ENCODE results near the gene COQ2.
"Not testable (repeated sequence)": the region's sequence is repeated elsewhere in the genome, so short reads cannot be mapped to it uniquely, and the experiment has no call there.

COQ2 gene

DNA sequence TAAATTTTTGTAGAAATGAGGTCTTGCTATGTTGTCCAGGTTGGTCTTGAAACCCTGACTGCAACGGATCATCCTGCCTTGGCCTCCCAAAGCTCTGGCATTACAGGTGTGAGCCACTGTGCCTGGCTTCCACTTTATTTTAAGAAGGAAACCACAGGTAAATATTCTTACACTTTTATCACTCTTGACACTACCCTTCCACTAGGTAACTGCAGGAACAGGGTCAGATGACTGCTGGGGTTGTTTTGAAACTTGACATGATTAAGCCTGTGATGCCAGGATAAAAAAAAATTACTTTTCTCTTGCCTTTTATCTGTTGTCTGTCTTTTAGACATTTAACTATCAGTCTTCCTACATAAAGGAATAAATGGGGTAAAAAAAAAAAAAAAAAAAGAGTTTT lies 43.5 kb downstream of the COQ2 start:
- DNase-seq: no peak

DNA sequence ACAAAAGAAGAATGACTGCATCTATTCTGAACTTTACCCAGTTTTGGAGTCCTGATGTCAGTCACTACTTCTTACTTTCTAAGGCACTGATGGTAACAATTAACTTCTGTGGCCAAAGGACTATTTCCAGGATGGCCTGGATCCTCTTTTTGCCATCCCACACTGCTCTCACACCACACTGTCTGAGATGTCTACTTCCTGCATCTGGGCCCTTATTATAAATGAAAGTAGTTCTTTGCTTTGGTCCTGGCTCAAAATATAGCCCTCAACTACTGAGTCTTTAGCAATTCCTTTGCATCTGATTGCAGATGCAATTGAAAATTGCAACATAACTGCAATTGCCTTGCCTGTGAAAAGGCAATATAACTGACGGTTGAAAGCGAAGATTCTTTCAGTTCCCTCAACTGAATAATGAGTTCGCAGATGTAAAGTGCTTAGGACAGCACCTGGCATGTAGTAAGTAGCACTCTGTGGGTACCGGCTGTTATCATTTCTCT lies 44.2 kb downstream of the COQ2 start:
- no peak for DNase-seq

GRCh38 chr4:83238393-83239248 lies 46.0 kb downstream of the COQ2 start:
- no peak for DNase-seq

- DNase-seq: no peak
These were observed 47.0 kb downstream of the COQ2 start for GRCh38 chr4:83237591-83237990.

DNA sequence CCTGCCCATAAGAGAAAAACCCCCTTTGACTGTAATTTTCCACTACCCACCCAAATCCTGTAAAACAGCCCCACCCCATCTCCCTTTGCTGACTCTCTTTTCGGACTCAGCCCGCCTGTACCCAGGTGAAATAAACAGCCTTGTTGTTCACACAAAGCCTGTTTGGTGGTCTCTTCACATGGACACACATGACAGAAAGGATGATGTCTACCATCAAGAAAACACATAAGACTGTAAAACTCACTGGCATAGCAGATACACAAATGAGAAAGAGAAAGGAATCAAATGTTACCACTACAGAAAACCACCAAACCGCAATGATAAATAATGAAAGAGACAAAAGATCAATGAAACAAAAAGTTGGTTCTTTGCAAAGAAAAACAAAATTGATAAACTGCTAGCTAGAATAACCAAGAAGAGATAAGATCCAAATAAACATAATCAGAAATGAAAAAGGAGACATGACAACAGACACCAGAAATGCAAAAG lies 48.9 kb downstream of the COQ2 start:
- DNase-seq: not testable (repeated sequence)

- DNase-seq: no peak
These were observed 49.5 kb downstream of the COQ2 start for GRCh38 chr4:83234902-83235644.

DNA sequence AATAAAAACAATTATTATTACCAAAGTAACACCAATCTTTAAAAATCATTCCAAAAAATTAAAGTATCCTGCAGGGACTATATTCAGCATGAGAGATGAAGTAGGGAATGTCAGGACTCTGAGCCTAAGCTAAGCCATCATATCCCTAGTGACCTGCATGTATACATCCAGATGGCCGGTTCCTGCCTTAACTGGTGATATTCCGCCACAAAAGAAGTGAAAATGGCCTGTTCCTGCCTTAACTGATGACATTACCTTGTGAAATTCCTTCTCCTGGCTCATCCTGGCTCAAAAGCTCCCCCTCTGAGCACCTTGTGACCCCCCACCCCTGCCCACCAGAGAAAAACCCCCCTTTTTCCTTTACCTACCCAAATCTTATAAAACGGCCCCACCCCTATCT lies 50.2 kb downstream of the COQ2 start:
- DNase-seq: not testable (repeated sequence)

DNA sequence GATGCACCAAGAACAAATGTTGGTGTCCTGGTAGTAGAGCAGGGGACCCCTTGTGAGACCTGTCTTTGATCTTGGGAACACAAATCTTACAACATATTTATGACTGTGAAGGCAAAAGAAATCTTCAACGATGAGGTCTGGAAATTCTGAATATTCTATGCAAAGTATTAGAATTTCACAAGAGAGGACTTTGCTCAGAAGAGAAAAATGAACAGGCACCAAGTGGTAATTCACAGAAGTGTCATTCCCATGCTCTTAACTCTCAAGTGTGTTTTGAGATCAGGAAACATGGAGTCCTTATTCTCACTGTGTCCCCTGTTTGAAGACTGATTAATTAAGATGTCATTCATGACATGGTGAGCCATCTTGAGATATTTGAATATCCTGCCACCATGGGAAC lies 52.5 kb downstream of the COQ2 start:
- DNase-seq: no peak

DNA sequence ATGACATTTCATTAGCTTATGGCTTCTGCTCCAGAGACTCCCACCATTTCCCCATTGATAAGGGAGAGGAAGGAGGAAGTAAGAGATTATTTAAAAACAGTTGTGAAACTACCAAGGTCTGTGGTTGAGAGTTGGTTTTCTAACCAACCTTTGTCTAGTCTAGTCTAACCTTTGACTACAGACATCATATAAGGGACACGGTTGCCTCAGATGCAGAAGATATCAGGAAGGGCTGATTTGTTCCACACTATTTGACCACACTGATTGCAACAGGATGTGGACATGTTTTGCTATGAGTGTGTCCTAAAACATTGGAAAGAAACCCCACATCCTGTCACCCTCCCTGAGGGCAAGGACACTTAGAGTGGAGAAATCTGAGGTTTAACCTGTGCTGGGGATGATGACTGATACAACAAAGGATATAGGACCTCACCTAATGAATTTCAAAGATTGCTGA lies 53.0 kb downstream of the COQ2 start:
- DNase-seq: no peak

GRCh38 chr4:83230928-83231327 lies 53.7 kb downstream of the COQ2 start:
- DNase-seq: no peak

DNA sequence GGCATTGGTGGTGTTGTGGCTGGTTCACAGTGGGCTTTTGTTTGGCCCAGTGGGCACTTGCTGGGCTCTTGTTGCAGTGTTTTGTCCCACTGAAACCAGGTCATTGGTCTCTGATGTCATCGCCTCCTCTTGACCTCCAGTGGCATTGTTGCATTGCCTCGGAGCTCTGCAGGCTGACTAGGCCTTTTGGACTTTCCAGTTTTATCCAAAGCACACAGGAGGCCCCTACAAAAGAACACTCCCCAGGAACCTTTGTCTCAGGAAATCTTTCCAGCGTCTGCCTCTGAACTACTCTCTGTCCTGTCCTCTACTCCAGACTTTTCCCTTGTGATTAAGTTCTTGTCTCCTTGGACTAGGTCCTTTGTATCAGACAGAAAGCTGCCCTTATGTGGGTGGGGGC lies 54.8 kb downstream of the COQ2 start:
- DNase-seq: no peak

DNA sequence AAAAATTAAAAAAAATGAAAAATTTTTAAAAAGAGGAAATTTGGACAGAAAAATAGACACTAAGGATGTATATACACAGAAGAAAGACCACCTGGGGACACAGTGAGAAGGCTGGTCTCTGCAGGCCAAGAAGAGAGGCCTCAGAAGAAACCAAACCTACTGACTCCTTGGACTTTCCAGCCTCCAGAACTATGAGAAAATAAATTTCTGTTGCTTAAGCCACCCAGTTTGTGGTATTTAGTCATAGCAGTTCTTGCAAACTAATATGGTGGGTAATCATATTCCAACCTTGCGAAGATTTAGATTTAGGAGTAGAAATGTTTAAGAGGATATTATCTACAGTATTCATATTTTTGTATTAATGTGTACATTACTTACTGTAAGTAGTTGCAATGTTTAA lies 56.4 kb downstream of the COQ2 start:
- DNase-seq: no peak

DNA sequence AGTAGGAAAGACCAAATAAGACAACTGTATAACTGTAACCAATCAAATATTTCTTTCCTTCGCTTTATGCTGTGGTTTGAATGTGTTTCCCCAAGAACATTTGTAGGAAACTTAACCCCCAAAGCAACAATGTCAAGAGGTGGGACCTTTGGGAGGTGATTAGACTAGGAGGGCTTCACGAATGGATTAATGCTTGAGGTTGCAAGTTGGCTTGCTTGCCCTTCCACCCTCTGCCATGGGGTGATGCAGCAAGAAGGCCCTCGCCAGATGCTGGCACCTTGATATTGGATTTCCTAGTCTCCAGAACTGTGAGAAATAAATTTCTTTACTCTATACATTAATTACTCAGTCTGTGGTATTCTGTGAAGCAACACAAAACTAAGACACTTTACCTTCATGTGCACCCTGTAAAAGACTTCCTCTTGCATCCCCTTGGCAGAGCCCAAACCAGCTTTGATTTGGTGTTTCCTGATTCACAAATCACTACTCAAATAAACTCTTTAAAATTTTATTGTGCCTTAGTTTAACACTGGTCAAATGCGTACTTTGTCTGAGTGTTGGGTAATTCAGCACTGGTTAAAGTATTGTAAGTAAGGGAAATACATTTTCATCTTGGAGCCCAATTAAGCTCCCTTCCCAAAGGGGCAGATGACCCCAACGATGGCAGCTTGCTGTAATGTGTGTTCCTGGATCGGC lies 59.9 kb downstream of the COQ2 start:
- DNase-seq: no peak

DNA sequence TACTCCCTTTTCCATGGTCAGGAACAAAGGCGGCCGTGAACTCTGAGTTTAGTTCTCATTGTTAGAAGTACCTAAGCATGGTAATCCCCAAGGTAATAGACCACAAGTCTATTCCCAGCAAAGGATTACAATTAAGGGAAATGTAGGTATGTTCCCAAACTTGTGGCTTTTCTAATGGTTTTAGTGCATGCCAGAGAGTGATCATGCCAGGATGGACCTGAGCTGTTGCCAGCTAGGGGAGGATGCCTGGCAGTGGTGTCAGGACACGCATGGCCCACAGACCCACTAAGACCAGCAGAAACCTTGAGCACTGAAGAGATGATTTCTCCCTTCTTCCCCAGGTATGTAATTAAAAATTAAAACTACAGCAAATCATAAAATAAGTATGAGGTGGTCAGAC lies 60.8 kb downstream of the COQ2 start:
- DNase-seq: no peak

GRCh38 chr4:83221897-83222441 lies 62.6 kb downstream of the COQ2 start:
- DNase-seq: no peak

- DNase-seq: no peak
These were observed 65.0 kb downstream of the COQ2 start for GRCh38 chr4:83219344-83220331.

DNA sequence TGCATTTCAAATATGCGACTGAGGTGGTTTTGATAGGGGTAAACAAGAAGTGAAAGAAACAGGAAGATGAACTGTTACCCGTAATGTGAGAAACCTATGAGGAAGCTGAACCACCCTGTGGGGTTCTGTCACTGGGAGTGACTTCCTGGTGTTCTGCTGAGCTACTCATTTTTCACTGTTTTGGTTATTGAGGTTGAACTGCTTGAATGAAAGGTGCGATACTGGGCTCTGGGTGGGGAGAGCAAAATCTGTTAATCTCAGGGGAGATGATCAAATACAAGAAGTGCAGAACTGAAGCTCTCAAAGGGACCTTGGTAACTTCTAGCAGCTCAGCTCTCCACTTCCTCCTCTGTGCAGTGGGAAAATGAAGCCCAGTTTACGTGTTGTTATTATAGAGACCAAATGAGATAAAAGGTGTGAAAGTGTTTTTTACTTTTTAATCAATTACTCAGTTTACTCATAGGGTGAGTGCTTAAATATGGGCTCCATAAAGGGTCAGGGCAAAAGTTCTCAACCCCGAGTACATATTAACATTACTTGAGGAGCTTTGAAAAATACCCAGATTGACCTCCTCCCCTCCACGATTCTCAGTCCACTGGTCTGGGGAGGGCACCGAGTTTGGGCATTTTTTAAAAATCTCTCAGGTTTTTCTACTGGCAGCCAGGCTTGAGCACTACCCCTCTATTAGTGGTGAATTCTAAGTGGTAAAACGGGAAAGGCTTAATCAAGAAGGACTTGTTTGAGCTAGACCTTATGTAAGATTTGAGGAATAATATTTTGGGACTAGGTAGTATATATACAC lies 66.7 kb downstream of the COQ2 start:
- no peak for DNase-seq

GRCh38 chr4:83216959-83217683 lies 67.5 kb downstream of the COQ2 start:
- no peak for DNase-seq

DNA sequence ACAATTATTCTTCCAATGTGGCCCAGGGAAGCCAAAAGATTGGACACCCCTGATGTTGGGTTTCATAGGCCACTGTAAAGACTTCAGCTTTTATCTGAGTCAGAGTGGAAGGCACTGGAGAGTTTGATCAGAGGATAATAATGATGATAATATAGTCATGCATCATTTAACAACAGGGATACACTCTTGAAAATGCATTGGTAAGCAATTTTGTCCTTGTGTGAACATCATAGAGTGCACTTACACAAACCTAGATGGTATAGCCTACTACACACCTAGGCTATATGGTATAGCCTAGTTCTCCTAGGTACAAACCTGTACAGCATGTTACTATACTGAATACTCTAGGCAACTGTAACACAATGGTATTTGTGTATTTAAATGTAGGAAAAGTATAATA lies 70.5 kb downstream of the COQ2 start:
- no peak for DNase-seq
